Gastrocnemius medialis (tissue), 4 donors: Measurements from ENCODE around the gene MALAT1.

Source experiments
- CTCF ChIP-seq, 5 experiments: fragments of 450-650 bp in 3 of 5; fragments of 200-600 bp in 2 of 5; sonication (generic) in 2 of 5; IDR thresholded peaks in 4 of 5; conservative IDR thresholded peaks in 1 of 5; 1 replicate in 4 of 5; 2 replicates in 1 of 5; pipeline ENCODE4 v1.5.1; 2016 to 2019; ENCODE audit warnings: antibody characterized with exemption in 5 of 5, mild to moderate bottlenecking in 3 of 5, moderate library complexity in 3 of 5
- POLR2A ChIP-seq, 2 donors: fragments of 450-650 bp; IDR thresholded peaks; one replicate each; pipeline ENCODE4 v1.6.1; 2017; ENCODE audit warnings: antibody characterized with exemption in 2 of 2, mild to moderate bottlenecking in 2 of 2, moderate library complexity in 2 of 2

GRCh38 chr11:65554057-65554818 is 55.4 kb downstream of the MALAT1 start:
- TF ChIP-seq CTCF (IDR thresholded peaks at IDR 0.05 in 4 of 5, conservative IDR thresholded peaks at IDR 0.05 in 1 of 5) (no peak), POLR2A (IDR thresholded peaks at IDR 0.05) (no peak)
